H1 (cell line): ENCODE results near the gene SLC1A7. TPM values are rescaled to one million over a fixed set of nuclear protein-coding genes. Genes with fewer than 3 reads are reported as not detected.

Experiments
- CTCF ChIA-PET: fragments of 300-600 bp; sonication (Branson Sonifier 250); formaldehyde crosslinking; loops from one replicate; lab custom pipeline; 2021; ENCODE audit not compliant: partially characterized antibody; lab: Charles Lee
- POLR2A ChIA-PET: fragments of 300-600 bp; sonication (Branson Sonifier 250); formaldehyde crosslinking; loops from one replicate; lab custom pipeline; 2021; ENCODE audit warnings: inconsistent platforms; ENCODE audit not compliant: partially characterized antibody; lab: Charles Lee
- DNase-seq, 2 experiments: peaks; one replicate each; pipeline versions ENCODE4 v3.0.0 to v3.0.0-alpha.2; 2010 to 2022; ENCODE audit warnings: low spot score in 2 of 2, low read depth in 1 of 2, mixed read lengths in 1 of 2
- FAIRE-seq: peaks from 2 replicates; lab custom pipeline; 2011; peaks lifted over from hg19 to GRCh38; lab: Jason Lieb, UNC
- H2AFZ ChIP-seq: 2 replicates; pipeline ENCODE4 v1.8.1; 2012; ENCODE audit warnings: low read length, inconsistent platforms
- H2AK5ac ChIP-seq: 2 replicates; pipeline ENCODE4 v1.6.1; 2013; ENCODE audit warnings: low read depth, low read length
- H2BK120ac ChIP-seq: replicated peaks from 2 replicates; pipeline ENCODE3; 2013; ENCODE audit warnings: low read depth, low read length, inconsistent platforms
- H2BK12ac ChIP-seq: 2 replicates; pipeline ENCODE4 v1.6.1; 2013; ENCODE audit warnings: low read depth, low read length
- H2BK15ac ChIP-seq: 2 replicates; pipeline ENCODE4 v1.6.1; 2013; ENCODE audit warnings: low read length
- H2BK20ac ChIP-seq: 2 replicates; pipeline ENCODE4 v1.6.1; 2013; ENCODE audit warnings: low read length
- H2BK5ac ChIP-seq: 2 replicates; pipeline ENCODE4 v1.6.1; 2013; ENCODE audit warnings: low read depth, low read length
- H3K14ac ChIP-seq: 2 replicates; pipeline ENCODE4 v1.6.1; 2013; ENCODE audit warnings: inconsistent platforms; ENCODE audit not compliant: insufficient read length
- H3K18ac ChIP-seq: 2 replicates; pipeline ENCODE4 v1.6.1; 2013; ENCODE audit warnings: low read length; ENCODE audit errors: extremely low read depth
- H3K23ac ChIP-seq: 2 replicates; pipeline ENCODE4 v1.6.1; 2013; ENCODE audit warnings: inconsistent platforms; ENCODE audit not compliant: insufficient read length
- H3K23me2 ChIP-seq: 2 replicates; pipeline ENCODE4 v1.6.1; 2013; ENCODE audit warnings: low read depth, low read length
- H3K27ac ChIP-seq: 2 replicates; pipeline ENCODE4 v1.6.1; 2011; ENCODE audit warnings: low read depth, low read length, inconsistent platforms
- H3K27me3 ChIP-seq, 4 experiments: replicated peaks in 1 of 4; 1 replicate in 1 of 4; 2 replicates in 3 of 4; pipeline versions ENCODE4 v1.6.1 to v1.8.1; 2011 to 2013; ENCODE audit warnings: low read length in 3 of 4, mild to moderate bottlenecking in 3 of 4, inconsistent platforms in 2 of 4, mixed read lengths in 2 of 4, moderate library complexity in 1 of 4; ENCODE audit not compliant: control insufficient read depth in 3 of 4, insufficient read depth in 3 of 4; ENCODE audit errors: extremely low read depth in 1 of 4
- H3K36me3 ChIP-seq, 4 experiments: 2 replicates each; pipeline versions ENCODE4 v1.6.1 to v1.8.1; 2011 to 2013; ENCODE audit warnings: mild to moderate bottlenecking in 4 of 4, low read length in 3 of 4, moderate library complexity in 2 of 4, control low read depth in 1 of 4, inconsistent platforms in 1 of 4; ENCODE audit not compliant: insufficient read depth in 4 of 4, control insufficient read depth in 2 of 4
- H3K4ac ChIP-seq: replicated peaks from 2 replicates; pipeline ENCODE3; 2013; ENCODE audit warnings: low read length, low read depth, mixed read lengths, inconsistent platforms; ENCODE audit not compliant: insufficient read length
- H3K4me1 ChIP-seq, 4 experiments: replicated peaks in 1 of 4; 1 replicate in 1 of 4; 2 replicates in 3 of 4; pipeline versions ENCODE4 v1.6.1 to v1.8.1; 2011 to 2013; ENCODE audit warnings: low read length in 3 of 4, inconsistent platforms in 2 of 4, mixed read lengths in 1 of 4; ENCODE audit not compliant: insufficient read depth in 4 of 4, control insufficient read depth in 3 of 4
- H3K4me2 ChIP-seq, 2 experiments: 2 replicates each; pipeline versions ENCODE4 v1.6.1 to v1.8.1; 2011 to 2013; ENCODE audit warnings: low read depth in 2 of 2, low read length in 2 of 2, control low read depth in 1 of 2, inconsistent platforms in 1 of 2, mild to moderate bottlenecking in 1 of 2; ENCODE audit not compliant: insufficient read depth in 1 of 2
- H3K4me3 ChIP-seq, 4 experiments: fragments of 200-600, 300-600 bp in 1 of 4; sonication (generic), shearing (Covaris generic), sonication (Bioruptor Twin) in 1 of 4; 2 replicates each; pipeline versions ENCODE4 v1.5.1 to v1.8.1; 2011 to 2016; ENCODE audit warnings: low read length in 4 of 4, low read depth in 3 of 4, control low read depth in 2 of 4, inconsistent platforms in 2 of 4, mild to moderate bottlenecking in 2 of 4, mixed read lengths in 1 of 4, moderate library complexity in 1 of 4; ENCODE audit not compliant: insufficient read depth in 2 of 4; ENCODE audit errors: extremely low read depth in 1 of 4
- H3K56ac ChIP-seq: replicated peaks from 2 replicates; pipeline ENCODE3; 2013; ENCODE audit warnings: low read depth, mild to moderate bottlenecking, mixed read lengths, low read length, inconsistent platforms; ENCODE audit not compliant: insufficient read length
- H3K79me1 ChIP-seq: 2 replicates; pipeline ENCODE4 v1.6.1; 2013; ENCODE audit warnings: low read depth, low read length, control low read depth
- H3K79me2 ChIP-seq, 2 experiments: 2 replicates each; pipeline versions ENCODE4 v1.6.1 to v1.8.1; 2012 to 2013; ENCODE audit warnings: low read length in 2 of 2, mild to moderate bottlenecking in 2 of 2, inconsistent platforms in 1 of 2; ENCODE audit not compliant: insufficient read depth in 2 of 2, control insufficient read depth in 1 of 2
- H3K9ac ChIP-seq, 4 experiments: replicated peaks in 1 of 4; 1 replicate in 1 of 4; 2 replicates in 3 of 4; pipeline versions ENCODE4 v1.6.1 to v1.8.1; 2011 to 2013; ENCODE audit warnings: low read depth in 3 of 4, low read length in 3 of 4, control low read depth in 2 of 4, mild to moderate bottlenecking in 2 of 4, moderate library complexity in 2 of 4, inconsistent platforms in 1 of 4; ENCODE audit errors: extremely low read depth in 1 of 4
- H3K9me3 ChIP-seq, 2 experiments: 2 replicates each; pipeline versions ENCODE4 v1.6.1 to v1.8.1; 2012 to 2013; ENCODE audit warnings: mild to moderate bottlenecking in 2 of 2, moderate library complexity in 2 of 2, control low read depth in 1 of 2, inconsistent platforms in 1 of 2, low read depth in 1 of 2, low read length in 1 of 2, mixed read lengths in 1 of 2; ENCODE audit not compliant: insufficient read depth in 2 of 2
- H4K20me1 ChIP-seq, 2 experiments: replicated peaks in 1 of 2; 2 replicates each; pipeline versions ENCODE3 to v1.8.1; 2011 to 2013; ENCODE audit warnings: inconsistent platforms in 2 of 2, low read length in 2 of 2, mild to moderate bottlenecking in 1 of 2; ENCODE audit not compliant: insufficient read depth in 2 of 2, control insufficient read depth in 1 of 2
- H4K5ac ChIP-seq: 2 replicates; pipeline ENCODE4 v1.6.1; 2013; ENCODE audit warnings: low read length, low read depth, mixed read lengths, inconsistent platforms; ENCODE audit not compliant: insufficient read length
- H4K8ac ChIP-seq: 2 replicates; pipeline ENCODE4 v1.8.0; 2013; ENCODE audit warnings: mild to moderate bottlenecking, moderate library complexity, low read length, inconsistent platforms; ENCODE audit not compliant: insufficient read depth; ENCODE audit errors: extremely low read depth
- H4K91ac ChIP-seq: replicated peaks from 2 replicates; pipeline ENCODE3; 2013; ENCODE audit warnings: low read length, mixed read lengths, inconsistent platforms; ENCODE audit not compliant: insufficient read length
- BCL11A ChIP-seq, 2 experiments: IDR thresholded peaks; one replicate each; pipeline ENCODE4 v1.6.1; 2011; ENCODE audit warnings: low read depth in 2 of 2, low read length in 2 of 2, mild to moderate bottlenecking in 2 of 2
- CBX5 ChIP-seq: fragments of 300-800, 300-1000 bp; sonication (generic); IDR thresholded peaks from 2 replicates; pipeline ENCODE4 v1.7.1; 2016; ENCODE audit warnings: antibody characterized with exemption, low read length, low read depth
- CTBP2 ChIP-seq: IDR thresholded peaks from 2 replicates; pipeline ENCODE4 v1.7.0; 2011; ENCODE audit warnings: borderline replicate concordance, mild to moderate bottlenecking, moderate library complexity, mixed read lengths, low read length; ENCODE audit not compliant: insufficient read depth, insufficient read length
- GABPA ChIP-seq: IDR thresholded peaks from 2 replicates; pipeline ENCODE4 v1.6.1; 2011; ENCODE audit warnings: mild to moderate bottlenecking, low read length, moderate library complexity, borderline replicate concordance; ENCODE audit not compliant: insufficient read depth
- JUND ChIP-seq: IDR thresholded peaks from 2 replicates; pipeline ENCODE4 v1.6.1; 2011; ENCODE audit warnings: mild to moderate bottlenecking, improper control_type of control experiment, low read length
- KDM1A ChIP-seq: fragments of 200-600, 300-600 bp; sonication (generic); IDR thresholded peaks from 2 replicates; pipeline ENCODE4 v1.7.1; 2016; ENCODE audit warnings: mild to moderate bottlenecking, low read length, borderline replicate concordance
- NANOG ChIP-seq: IDR thresholded peaks from 2 replicates; pipeline ENCODE4 v1.6.1; 2011; ENCODE audit warnings: low read length, low read depth, mild to moderate bottlenecking, inconsistent platforms; ENCODE audit not compliant: insufficient read depth, poor library complexity, severe bottlenecking
- POLR2AphosphoS5 ChIP-seq: IDR thresholded peaks from 2 replicates; pipeline ENCODE4 v1.6.1; 2011; ENCODE audit warnings: low read depth, low read length
- RNF2 ChIP-seq: fragments of 200-900, 300-1000 bp; sonication (generic); IDR thresholded peaks from 2 replicates; pipeline ENCODE4 v1.7.1; 2016; ENCODE audit warnings: borderline replicate concordance, low read depth, mild to moderate bottlenecking, antibody characterized with exemption, low read length; ENCODE audit not compliant: poor library complexity, severe bottlenecking; ENCODE audit errors: missing control alignments
- SP2 ChIP-seq: IDR thresholded peaks from 2 replicates; pipeline ENCODE4 v1.6.1; 2012; ENCODE audit warnings: mild to moderate bottlenecking, low read length, inconsistent platforms
- TAF1 ChIP-seq: IDR thresholded peaks from 2 replicates; pipeline ENCODE4 v1.6.1; 2011; ENCODE audit warnings: mild to moderate bottlenecking, low read depth, low read length
- WGBS, 2 experiments: shearing (Covaris generic) in 1 of 2; methylation state at CpG; one replicate each; pipeline versions ENCODE4 v1.1.6 to v1.1.7; 2013 to 2015; ENCODE audit warnings: low lambda C conversion rate in 2 of 2, mixed read lengths in 2 of 2, inconsistent platforms in 1 of 2, low coverage in 1 of 2, missing lambda C conversion rate in 1 of 2; ENCODE audit not compliant: insufficient replicate concordance in 2 of 2, insufficient coverage in 1 of 2, insufficient read length in 1 of 2; ENCODE audit errors: extremely low coverage in 1 of 2, missing lambda C conversion rate in 1 of 2; 5-methylcytosine and 5-hydroxymethylcytosine counted together
- polyA plus RNA-seq, 7 experiments: library from polyadenylated mRNA; depleted of rRNA in 3 of 7; stranded (reverse) in 5 of 7; unstranded in 2 of 7; fragments of >200 nt in 5 of 7; fragments of 200-250 nt in 2 of 7; gene quantifications; 1 replicate in 5 of 7; 2 replicates in 1 of 7; 4 replicates in 1 of 7; pipeline versions ENCODE4 v1.2.1 to v1.2.3, GENCODE V29; 2011 to 2013; ENCODE audit warnings: missing spikeins in 2 of 7, mixed read lengths in 2 of 7
- total RNA-seq: library from RNA; stranded (reverse); fragmentation: NEBNext Ultra II Directional; extraction: Animal tissue kit (Norgen Biotek cat#: 25700); gene quantifications from 2 replicates; pipeline ENCODE4 v1.2.1, GENCODE V29; 2021
- TF ChIP-seq, protein P1 (sequence below): IDR thresholded peaks from 2 replicates; pipeline ENCODE4 v1.6.1; 2011; ENCODE audit warnings: low read depth, mild to moderate bottlenecking, low read length; ENCODE audit not compliant: insufficient read depth

Gene SLC1A7
- total and polyA plus RNA-seq, 2 of the 8 experiments (the other 6 are each of a cell fraction or from before 2014, with no cell fraction given), result not detected

DNA sequence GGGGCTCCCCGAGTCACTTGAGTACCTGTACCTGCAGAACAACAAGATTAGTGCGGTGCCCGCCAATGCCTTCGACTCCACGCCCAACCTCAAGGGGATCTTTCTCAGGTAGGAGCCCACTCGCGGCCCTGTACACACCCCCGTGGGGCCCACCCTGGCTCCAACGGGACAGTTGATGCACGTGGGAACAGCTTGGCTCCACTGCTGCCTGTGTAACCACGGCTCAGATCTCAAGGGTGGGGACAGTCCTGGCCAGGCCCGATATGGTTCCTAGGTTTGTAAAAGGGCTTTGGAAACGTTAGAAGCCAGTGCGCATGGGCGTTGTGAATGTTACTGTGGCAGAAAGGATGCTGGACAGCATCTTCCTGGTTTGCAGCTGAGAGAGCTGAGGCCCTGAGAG is 61.7 kb downstream of the SLC1A7 start:
- Histone ChIP-seq H3K4ac (no peak overlapping the region), H3K4me3 (no peak overlapping the region), H4K8ac (peak overlapping the region; percentile 79; the same call in 1 of the 2 replicates), H3K4me2 (no peak overlapping the region), H2BK12ac (no peak overlapping the region), H2AK5ac (no peak overlapping the region), H2BK120ac (no peak overlapping the region), H2BK5ac (no peak overlapping the region), H3K14ac (no peak overlapping the region), H3K36me3 (no peaks in the 10 kb centered on the region), H3K9ac (no peak overlapping the region), H3K23me2 (0 out of 2 replicates have a peak, but pooled peaks cover 2% of the 10 kb centered on the region), H2BK20ac (no peak overlapping the region), H3K18ac (no peak overlapping the region; the same call in 1 of the 2 replicates), H4K20me1 (peaks cover 0 to 2% of the 10 kb centered on the region in 2 experiments), H3K79me2 (no peaks in the 10 kb centered on the region), H3K4me1 (peaks cover 0 to 18% (median 9%) of the 10 kb centered on the region in 4 experiments; a peak in 6 of 7 replicates), H3K79me1 (no peaks in the 10 kb centered on the region), H4K91ac (no peak overlapping the region), H3K9me3 (no peaks in the 10 kb centered on the region), H3K27me3 (no peaks in the 10 kb centered on the region; a peak in 1 of 7 replicates), H3K56ac (no peak overlapping the region), H3K23ac (no peak overlapping the region), H3K27ac (no peak overlapping the region), H4K5ac (no peak overlapping the region), H2BK15ac (no peak overlapping the region), H2AFZ (no peak overlapping the region)
- no peak for DNase-seq
- FAIRE-seq, result no peak
- 90% methylated on average over 15 of the region's 15 CpGs; no CpG with 5 or more reads in 1 of the 2 experiments for WGBS, 2 experiments
- ChIA-PET CTCF (interaction anchor here (1.0 to 3.5 kb wide), 5 partner anchors 11 to 101 kb away, joined by 3 to 14 read pairs (median 4); no protein-coding TSS in a partner anchor), POLR2A (no interaction called here)
- TF ChIP-seq, protein P1, sequence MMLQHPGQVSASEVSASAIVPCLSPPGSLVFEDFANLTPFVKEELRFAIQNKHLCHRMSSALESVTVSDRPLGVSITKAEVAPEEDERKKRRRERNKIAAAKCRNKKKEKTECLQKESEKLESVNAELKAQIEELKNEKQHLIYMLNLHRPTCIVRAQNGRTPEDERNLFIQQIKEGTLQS, result no peak
- no peak for TF ChIP-seq SP2
- no peak for TF ChIP-seq JUND
- TF ChIP-seq RNF2, result no peak
- no peak for TF ChIP-seq KDM1A
- no peak for TF ChIP-seq CBX5
- no peak for TF ChIP-seq TAF1
- TF ChIP-seq POLR2AphosphoS5, result no peak
- TF ChIP-seq NANOG, result no peak
- TF ChIP-seq GABPA, result no peak
- no peak for TF ChIP-seq BCL11A (IDR thresholded peaks at IDR 0.05; ENCODE audit: low read depth in 2 of 2, low read length in 2 of 2)
- TF ChIP-seq CTBP2, result no peak
